Cerebellar cortex (tissue), 1 donor: Measurements from ENCODE around the gene CDHR2.
"Not testable (repeated sequence)": the region's sequence is repeated elsewhere in the genome, so short reads cannot be mapped to it uniquely, and the experiment has no call there.

Experiments
- DNase-seq: peaks from one replicate; pipeline ENCODE4 v3.0.0-alpha.2; 2015; ENCODE audit warnings: low spot score

Gene CDHR2

GRCh38 chr5:176542135-176542595 is 7.0 kb upstream of the CDHR2 start:
- no peak for DNase-seq

GRCh38 chr5:176542596-176543427 is 6.3 kb upstream of the CDHR2 start:
- DNase-seq: peak; percentile 45

GRCh38 chr5:176543428-176544182 is 5.5 kb upstream of the CDHR2 start:
- DNase-seq: peak; percentile 76

- no peak for DNase-seq
Measured at GRCh38 chr5:176545388-176545736, 3.8 kb upstream of the CDHR2 start.

GRCh38 chr5:176545737-176546509 is 3.2 kb upstream of the CDHR2 start:
- no peak for DNase-seq

- no peak for DNase-seq
Measured at GRCh38 chr5:176547802-176548201, 1.3 kb upstream of the CDHR2 start.

- DNase-seq: no peak
Measured at GRCh38 chr5:176549871-176550270, 729 bp downstream of the CDHR2 start.

GRCh38 chr5:176550275-176550831 is 1.2 kb downstream of the CDHR2 start:
- DNase-seq: no peak

GRCh38 chr5:176550937-176551336 is 1.8 kb downstream of the CDHR2 start:
- not testable (repeated sequence) for DNase-seq

GRCh38 chr5:176552332-176552869 is 3.3 kb downstream of the CDHR2 start:
- DNase-seq: no peak

- DNase-seq: no peak
Measured at GRCh38 chr5:176553260-176554085, 4.3 kb downstream of the CDHR2 start.

- no peak for DNase-seq
Measured at GRCh38 chr5:176557846-176558245, 8.7 kb downstream of the CDHR2 start.

- DNase-seq: no peak
Measured at GRCh38 chr5:176559683-176560082, 10.5 kb downstream of the CDHR2 start.

- no peak for DNase-seq
Measured at GRCh38 chr5:176560364-176560763, 11.2 kb downstream of the CDHR2 start.

- no peak for DNase-seq
Measured at GRCh38 chr5:176561259-176561658, 12.1 kb downstream of the CDHR2 start.

GRCh38 chr5:176562189-176562588 is 13.0 kb downstream of the CDHR2 start:
- DNase-seq: no peak

GRCh38 chr5:176564002-176564401 is 14.9 kb downstream of the CDHR2 start:
- DNase-seq: no peak

GRCh38 chr5:176565760-176566288 is 16.7 kb downstream of the CDHR2 start:
- DNase-seq: no peak

GRCh38 chr5:176568657-176569056 is 19.5 kb downstream of the CDHR2 start:
- no peak for DNase-seq

GRCh38 chr5:176570044-176570443 is 20.9 kb downstream of the CDHR2 start:
- DNase-seq: no peak
